MCF 10A (cell line): ENCODE results near the gene ADNP. TPM values are rescaled to one million over a fixed set of nuclear protein-coding genes. Genes with fewer than 3 reads are reported as not detected.

ENCODE experiments used
- BruUV-seq: library from RNA; stranded (reverse); fragments of 400-500 nt; replicated peaks from 2 replicates; lab custom pipeline; 2021; lab: Mats Ljungman, UMichigan
- CTCF ChIA-PET: fragments of 300-600 bp; sonication (Branson Sonifier 250); formaldehyde crosslinking; extraction: SDS; loops from one replicate; lab custom pipeline; 2021; ENCODE audit warnings: antibody characterized with exemption, inconsistent platforms; lab: Yijun Ruan, JAX
- POLR2A ChIA-PET: fragments of 300-600, 350-650 bp; sonication (Branson Sonifier 250); formaldehyde crosslinking; extraction: SDS; loops from one replicate; lab custom pipeline; 2020; ENCODE audit warnings: antibody characterized with exemption, inconsistent platforms; lab: Yijun Ruan, JAX
- DNase-seq: peaks from one replicate; pipeline ENCODE4 v3.0.0-alpha.2; 2018; ENCODE audit not compliant: unreplicated experiment
- H3K27ac Mint-ChIP-seq: one replicate; pipeline ENCODE4 v1.8.0; 2022; ENCODE audit warnings: mild to moderate bottlenecking, low read depth, mixed read lengths; ENCODE audit not compliant: unreplicated experiment
- H3K27me3 Mint-ChIP-seq: one replicate; pipeline ENCODE4 v1.8.0; 2022; ENCODE audit warnings: mixed read lengths; ENCODE audit not compliant: insufficient read depth, unreplicated experiment
- H3K36me3 Mint-ChIP-seq: one replicate; pipeline ENCODE4 v1.8.0; 2022; ENCODE audit warnings: mild to moderate bottlenecking, moderate library complexity, mixed read lengths; ENCODE audit not compliant: insufficient read depth, unreplicated experiment
- H3K4me1 Mint-ChIP-seq: one replicate; pipeline ENCODE4 v1.8.0; 2022; ENCODE audit warnings: mixed read lengths; ENCODE audit not compliant: insufficient read depth, unreplicated experiment
- H3K4me3 Mint-ChIP-seq: one replicate; pipeline ENCODE4 v1.8.0; 2022; ENCODE audit warnings: mild to moderate bottlenecking, moderate library complexity, mixed read lengths; ENCODE audit not compliant: unreplicated experiment
- H3K9me3 Mint-ChIP-seq: one replicate; pipeline ENCODE4 v1.8.0; 2022; ENCODE audit warnings: mixed read lengths; ENCODE audit not compliant: unreplicated experiment
- CTCF ChIP-seq: fragments of 200-600 bp; IDR thresholded peaks from one replicate; pipeline ENCODE4 v1.8.0; 2022; ENCODE audit warnings: antibody characterized with exemption, mild to moderate bottlenecking; ENCODE audit not compliant: unreplicated experiment
- intact Hi-C: fragments of 100-400 bp; cut with micrococcal nuclease; formaldehyde crosslinking; loops from 2 replicates; pipeline ENCODE4 v1.14.1; 2022
- total RNA-seq: library from RNA; stranded (reverse); gene quantifications from 2 replicates; pipeline ENCODE4 v1.2.3, GENCODE V29; 2022

ADNP gene
- total RNA-seq, 1 experiment from 2014 or later = 77.5 TPM

- no peaks in the 10 kb centered on the region for H3K36me3 Mint-ChIP-seq
- ChIA-PET POLR2A (interaction anchor here (0.6 to 0.8 kb wide), 2 partner anchors 43 to 1166 kb away, joined by 3 read pairs; no protein-coding TSS in a partner anchor), CTCF (interaction anchor here (1.7 kb wide), 1 partner anchor 12 kb away, joined by 4 read pairs; no protein-coding TSS in a partner anchor)
- intact Hi-C loops = no loop called here
- BruUV-seq = no TSS peak
- no peak for TF ChIP-seq CTCF
- no peak overlapping the region for H3K4me3 Mint-ChIP-seq
- H3K27ac Mint-ChIP-seq = no peak overlapping the region
- H3K27me3 Mint-ChIP-seq = no peaks in the 10 kb centered on the region
- peaks cover 15% of the 10 kb centered on the region for H3K4me1 Mint-ChIP-seq
- no peaks in the 10 kb centered on the region for H3K9me3 Mint-ChIP-seq
- no peak for DNase-seq
Observed at GRCh38 chr20:50861012-50861411, 70.2 kb downstream of the ADNP start.

- ChIA-PET CTCF (interaction anchor here (0.7 to 1.7 kb wide), 7 partner anchors 8 to 178 kb away, joined by 3 to 6 read pairs (median 3); no protein-coding TSS in a partner anchor), POLR2A (interaction anchor here (1.1 to 4.1 kb wide), 2 partner anchors 13 to 21 kb away, joined by 3 to 55 read pairs; no protein-coding TSS in a partner anchor)
- no peak for TF ChIP-seq CTCF
- BruUV-seq = no TSS peak
- intact Hi-C loops = no loop called here
- Mint-ChIP-seq H3K27ac (peak overlapping the region; percentile 73), H3K4me1 (peaks cover 19% of the 10 kb centered on the region), H3K9me3 (no peaks in the 10 kb centered on the region), H3K36me3 (no peaks in the 10 kb centered on the region), H3K4me3 (no peak overlapping the region), H3K27me3 (no peaks in the 10 kb centered on the region)
- DNase-seq = no peak
Observed at GRCh38 chr20:50859161-50859560, 72.1 kb downstream of the ADNP start.

GRCh38 chr20:50858525-50858924 lies 72.7 kb downstream of the ADNP start:
- no peak overlapping the region for H3K4me3 Mint-ChIP-seq
- ChIA-PET CTCF (interaction anchor here (0.7 to 3.1 kb wide), 6 partner anchors 9 to 179 kb away, joined by 3 to 22 read pairs (median 4); no protein-coding TSS in a partner anchor), POLR2A (interaction anchor here (0.6 to 4.1 kb wide), 3 partner anchors 13 to 39 kb away, joined by 3 to 55 read pairs (median 3); no protein-coding TSS in a partner anchor)
- no peak for DNase-seq
- H3K4me1 Mint-ChIP-seq = peaks cover 19% of the 10 kb centered on the region
- H3K27me3 Mint-ChIP-seq = no peaks in the 10 kb centered on the region
- TF ChIP-seq CTCF = no peak
- no TSS peak for BruUV-seq
- intact Hi-C loops = no loop called here
- H3K9me3 Mint-ChIP-seq = no peaks in the 10 kb centered on the region
- H3K36me3 Mint-ChIP-seq = no peaks in the 10 kb centered on the region
- H3K27ac Mint-ChIP-seq = no peak overlapping the region

GRCh38 chr20:50857348-50857747 lies 73.9 kb downstream of the ADNP start:
- no peak for DNase-seq
- no peaks in the 10 kb centered on the region for H3K9me3 Mint-ChIP-seq
- H3K27me3 Mint-ChIP-seq = no peaks in the 10 kb centered on the region
- intact Hi-C loops = no loop called here
- peaks cover 19% of the 10 kb centered on the region for H3K4me1 Mint-ChIP-seq
- no TSS peak for BruUV-seq
- no peak overlapping the region for H3K4me3 Mint-ChIP-seq
- no peaks in the 10 kb centered on the region for H3K36me3 Mint-ChIP-seq
- H3K27ac Mint-ChIP-seq = no peak overlapping the region
- POLR2A ChIA-PET = interaction anchor here (1.0 to 4.1 kb wide), 10 partner anchors 9 to 101 kb away, joined by 4 to 55 read pairs (median 10); partner anchors contain the start of genes ADNP, BCAS4, DPM1 and MOCS3
- TF ChIP-seq CTCF = no peak
- CTCF ChIA-PET = interaction anchor here (1.0 to 3.1 kb wide), 4 partner anchors 7 to 72 kb away, joined by 4 to 22 read pairs (median 6); no protein-coding TSS in a partner anchor
